ENCODE data around the gene PLIN5. TPM values are rescaled to one million over a fixed set of nuclear protein-coding genes. Genes with fewer than 3 reads are reported as not detected.

The PLIN5 gene
- total RNA-seq, 1 donor from 2014 or later = not detected

- no peak overlapping the region for H3K27ac Mint-ChIP-seq (ENCODE audit: unreplicated experiment)
- H3K4me1 Mint-ChIP-seq (ENCODE audit: unreplicated experiment) = peaks cover 5% of the 10 kb centered on the region
- no peak for TF ChIP-seq CTCF (IDR thresholded peaks at IDR 0.05)
- no peaks in the 10 kb centered on the region for H3K27me3 Mint-ChIP-seq (ENCODE audit: unreplicated experiment)
- H3K4me3 Mint-ChIP-seq (ENCODE audit: unreplicated experiment) = no peak overlapping the region
- no peak for DNase-seq (ENCODE audit: extremely low spot score, unreplicated experiment)
- H3K36me3 Mint-ChIP-seq (ENCODE audit: unreplicated experiment) = no peaks in the 10 kb centered on the region
- no peaks in the 10 kb centered on the region for H3K9me3 Mint-ChIP-seq (ENCODE audit: unreplicated experiment)
These were observed 13.7 kb downstream of the PLIN5 start for GRCh38 chr19:4521170-4521887.

DNA sequence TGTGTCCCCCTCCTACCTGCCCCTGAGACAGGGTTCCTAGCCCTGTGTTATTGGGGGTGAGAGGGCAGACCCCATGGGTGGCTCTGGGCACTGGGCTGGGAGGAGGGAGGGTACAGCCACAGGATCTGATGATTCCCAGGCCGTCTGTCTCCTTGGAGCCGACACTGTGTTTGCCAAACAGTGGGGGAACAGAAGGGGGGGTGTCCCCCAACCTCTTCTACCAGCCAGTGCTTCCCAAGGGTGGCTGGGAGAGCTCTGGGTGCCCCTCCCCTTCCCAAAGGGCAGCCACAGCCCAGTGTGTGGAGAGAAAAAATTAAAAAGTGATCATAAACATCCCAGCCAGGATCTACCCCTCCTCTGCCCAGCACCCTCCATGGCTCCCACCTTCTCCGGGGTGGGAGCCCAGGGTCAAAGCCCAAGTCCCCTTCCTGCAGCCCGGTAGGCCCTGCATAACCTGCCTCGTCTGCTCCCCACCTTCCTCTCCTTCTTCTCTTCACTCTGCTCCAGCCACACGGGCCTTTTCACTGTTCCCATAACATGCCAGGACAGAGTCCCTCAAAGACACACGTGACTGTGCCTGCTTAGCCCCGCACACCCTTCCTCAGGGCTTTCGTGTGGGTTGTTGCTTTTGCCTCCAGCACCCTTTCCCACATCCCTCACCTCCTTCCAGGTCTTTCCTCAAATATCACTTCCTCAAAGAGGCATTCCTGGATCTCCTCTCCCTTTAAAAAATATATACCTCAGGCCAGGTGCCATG lies 15.3 kb downstream of the PLIN5 start:
- no peaks in the 10 kb centered on the region for H3K27me3 Mint-ChIP-seq (ENCODE audit: unreplicated experiment)

DNA sequence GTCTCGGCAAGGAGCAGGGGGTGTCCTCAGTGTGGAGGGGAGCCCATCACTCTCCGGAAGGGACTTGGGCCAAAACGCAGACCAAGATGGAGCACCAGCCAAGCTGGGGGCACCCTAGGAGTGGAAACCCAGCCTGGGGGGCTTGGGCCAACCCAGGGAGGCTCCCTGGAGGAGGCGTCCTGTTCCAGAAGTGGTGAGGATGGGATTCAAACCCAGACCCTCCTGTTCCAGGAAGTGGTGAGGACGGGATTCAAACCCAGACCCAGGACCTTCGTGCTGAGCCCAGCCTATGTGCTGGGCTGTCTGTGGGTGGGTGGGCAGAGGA lies 15.9 kb downstream of the PLIN5 start:
- Mint-ChIP-seq H3K4me1 (ENCODE audit: unreplicated experiment) (peaks cover 5% of the 10 kb centered on the region), H3K4me3 (ENCODE audit: unreplicated experiment) (no peak overlapping the region), H3K27ac (ENCODE audit: unreplicated experiment) (no peak overlapping the region), H3K36me3 (ENCODE audit: unreplicated experiment) (no peaks in the 10 kb centered on the region), H3K27me3 (ENCODE audit: unreplicated experiment) (no peaks in the 10 kb centered on the region), H3K9me3 (ENCODE audit: unreplicated experiment) (no peaks in the 10 kb centered on the region)
- DNase-seq (ENCODE audit: extremely low spot score, unreplicated experiment) = no peak
- no peak for TF ChIP-seq CTCF (IDR thresholded peaks at IDR 0.05)

More for the DNA sequence above, 15.3 kb downstream of the PLIN5 start:
- Mint-ChIP-seq H3K27ac (ENCODE audit: unreplicated experiment) (no peak overlapping the region), H3K36me3 (ENCODE audit: unreplicated experiment) (no peaks in the 10 kb centered on the region), H3K4me3 (ENCODE audit: unreplicated experiment) (no peak overlapping the region), H3K9me3 (ENCODE audit: unreplicated experiment) (no peaks in the 10 kb centered on the region), H3K4me1 (ENCODE audit: unreplicated experiment) (peaks cover 5% of the 10 kb centered on the region)
- no peak for DNase-seq (ENCODE audit: extremely low spot score, unreplicated experiment)
- no peak for TF ChIP-seq CTCF (IDR thresholded peaks at IDR 0.05)

GRCh38 chr19:4518345-4519171 lies 16.5 kb downstream of the PLIN5 start, which contains the start of gene PLIN4:
Gene PLIN4, minus strand, starts transcription at chr19:4518486. Its CDS starts 214 bp downstream, at chr19:4518272.
- H3K36me3 Mint-ChIP-seq (ENCODE audit: unreplicated experiment) = no peaks in the 10 kb centered on the region
- peaks cover 5% of the 10 kb centered on the region for H3K4me1 Mint-ChIP-seq (ENCODE audit: unreplicated experiment)
- TF ChIP-seq CTCF (IDR thresholded peaks at IDR 0.05) = no peak
- DNase-seq (ENCODE audit: extremely low spot score, unreplicated experiment) = no peak
- no peak within 1 kb of the TSS for H3K27ac Mint-ChIP-seq (ENCODE audit: unreplicated experiment)
- no peak within 1 kb of the TSS for H3K4me3 Mint-ChIP-seq (ENCODE audit: unreplicated experiment)
- H3K27me3 Mint-ChIP-seq (ENCODE audit: unreplicated experiment) = no peaks in the 10 kb centered on the region
- no peaks in the 10 kb centered on the region for H3K9me3 Mint-ChIP-seq (ENCODE audit: unreplicated experiment)
